K562 (cell line): ENCODE data around the gene TXNIP. TPM values are rescaled to one million over a fixed set of nuclear protein-coding genes. Genes with fewer than 3 reads are reported as not detected.

Experiments
- CCAR2 ChIP-seq: fragments of 200-400 bp; formaldehyde crosslinking; IDR thresholded peaks from 2 replicates; pipeline ENCODE4 v1.6.1; 2017; ENCODE audit warnings: mild to moderate bottlenecking, low read depth, low read length
- CCNT2 ChIP-seq: IDR thresholded peaks from 2 replicates; pipeline ENCODE4 v1.6.1; 2011; ENCODE audit warnings: borderline replicate concordance, low read depth, mild to moderate bottlenecking, moderate library complexity, mixed read lengths, low read length; ENCODE audit not compliant: insufficient read length; ENCODE audit errors: extremely low read depth
- MAX ChIP-seq: sonication (generic); formaldehyde crosslinking; IDR thresholded peaks from 2 replicates; pipeline ENCODE4 v1.9.0; 2022; ENCODE audit warnings: mild to moderate bottlenecking, missing genetic modification reagents
- MTA3 ChIP-seq: fragments of 450-650 bp; formaldehyde crosslinking; IDR thresholded peaks from 2 replicates; pipeline ENCODE4 v1.6.1; 2017; ENCODE audit warnings: mild to moderate bottlenecking, borderline replicate concordance
- NCOA2 ChIP-seq, 2 experiments: fragments of 450-650 bp; IDR thresholded peaks; 2 replicates each; pipeline ENCODE4 v1.6.1; 2018; ENCODE audit warnings: mild to moderate bottlenecking in 2 of 2, moderate library complexity in 1 of 2; ENCODE audit not compliant: partially characterized antibody in 2 of 2
- PYGO2 ChIP-seq: fragments of 450-650 bp; IDR thresholded peaks from 2 replicates; pipeline ENCODE4 v1.6.1; 2016; ENCODE audit warnings: mild to moderate bottlenecking, missing genetic modification characterization, moderate library complexity, missing compliant biosample characterization
- RBBP5 ChIP-seq: fragments of 200-600 bp; sonication (generic); IDR thresholded peaks from 2 replicates; pipeline ENCODE4 v1.6.1; 2012; ENCODE audit warnings: borderline replicate concordance, mild to moderate bottlenecking, low read length, control low read depth, inconsistent platforms; ENCODE audit not compliant: insufficient read depth, poor library complexity, severe bottlenecking
- RCOR1 ChIP-seq, 2 experiments: IDR thresholded peaks; 2 replicates each; pipeline ENCODE4 v1.6.1; 2012; ENCODE audit warnings: low read depth in 2 of 2, low read length in 2 of 2, borderline replicate concordance in 1 of 2, improper control_type of control experiment in 1 of 2
- RERE ChIP-seq: sonication (generic); formaldehyde crosslinking; IDR thresholded peaks from 2 replicates; pipeline ENCODE4 v1.8.0; 2023; ENCODE audit warnings: missing genetic modification reagents, mild to moderate bottlenecking, borderline replicate concordance
- SMC3 ChIP-seq: conservative IDR thresholded peaks from 2 replicates; pipeline ENCODE4 v1.6.1; 2011; ENCODE audit warnings: low read depth, low read length, improper control_type of control experiment; ENCODE audit not compliant: insufficient read depth
- TCF15 ChIP-seq: fragments of 250-450 bp; sonication (Bioruptor Pico); IDR thresholded peaks from 2 replicates; pipeline ENCODE4 v1.8.0; 2022; ENCODE audit warnings: moderate library complexity, mild to moderate bottlenecking, inconsistent platforms
- WHSC1 ChIP-seq: IDR thresholded peaks from one replicate; pipeline ENCODE4 v1.6.1; 2012; ENCODE audit warnings: low read length, control low read depth, inconsistent platforms
- ZNF165 ChIP-seq: fragments of 250-450 bp; sonication (Bioruptor Pico); IDR thresholded peaks from 2 replicates; pipeline ENCODE4 v1.4.0; 2020; ENCODE audit warnings: borderline replicate concordance
- ZNF174 ChIP-seq: fragments of 250-450 bp; sonication (Bioruptor Pico); IDR thresholded peaks from 2 replicates; pipeline ENCODE4 v1.4.0; 2020; ENCODE audit warnings: mild to moderate bottlenecking
- ZNF277 ChIP-seq: fragments of 250-450 bp; sonication (Bioruptor Pico); IDR thresholded peaks from 2 replicates; pipeline ENCODE4 v1.8.0; 2022; ENCODE audit warnings: inconsistent platforms, mild to moderate bottlenecking, moderate library complexity, borderline replicate concordance
- ZSCAN32 ChIP-seq: fragments of 450-650 bp; formaldehyde crosslinking; IDR thresholded peaks from 2 replicates; pipeline ENCODE4 v1.4.0; 2020; ENCODE audit warnings: mild to moderate bottlenecking, moderate library complexity
- polyA plus RNA-seq, 8 experiments: library from polyadenylated mRNA; depleted of rRNA in 4 of 8; stranded (reverse) in 5 of 8; unstranded in 3 of 8; fragments of >200 nt; fragmentation: Nextera tagmentation in 2 of 8; fragmentation: Illumina TruSeq in 1 of 8; extraction: Ambion mirVana in 2 of 8; extraction: Trizol in 1 of 8; gene quantifications; 2 replicates each; pipeline versions ENCODE4 v1.2.1 to v1.2.3, GENCODE V29; 2011 to 2014; ENCODE audit warnings: inconsistent platforms in 1 of 8, missing spikeins in 1 of 8
- total RNA-seq, 7 experiments: library from RNA; depleted of rRNA in 6 of 7; stranded (reverse); fragments of >200 nt in 6 of 7; fragmentation: Illumina TruSeq in 2 of 7; extraction: Trizol in 2 of 7; gene quantifications; 2 replicates each; pipeline versions ENCODE4 v1.2.1 to v1.2.3, GENCODE V29; 2011 to 2021; ENCODE audit warnings: low replicate concordance in 1 of 7

The TXNIP gene
- total and polyA plus RNA-seq, 9 of the 15 experiments (the other 6 are each of a cell fraction or from before 2014, with no cell fraction given), result 120 to 499 (median 257) TPM

- TF ChIP-seq ZNF277 (no peak), WHSC1 (no peak), ZNF174 (no peak), MTA3 (no peak), SMC3 (no peak), ZSCAN32 (CRISPR knock-in tag) (no peak), CCAR2 (no peak), PYGO2 (tag) (no peak), RERE (CRISPR knock-in tag) (no peak), RCOR1 (IDR thresholded peaks at IDR 0.05; ENCODE audit: borderline replicate concordance in 1 of 2, low read depth in 2 of 2, low read length in 2 of 2) (0 out of 4 replicates have a peak, but pooled peaks of 1 of the 2 experiments have one; percentile 29), NCOA2 (IDR thresholded peaks at IDR 0.05; ENCODE audit: partially characterized antibody in 2 of 2) (peak in 1 of 2 experiments; percentile 91), MAX (peak; percentile 72), ZNF165 (CRISPR knock-in tag) (no peak), TCF15 (CRISPR knock-in tag) (0 out of 2 replicates have a peak, but pooled peaks have one; percentile 38), RBBP5 (no peak), CCNT2 (no peak)
These were observed 40.7 kb upstream of the TXNIP start (continued) for GRCh38 chr1:146036965-146037646.
